GM12891 (cell line): ENCODE results near the gene STRIP2.

Experiments used
- POLR2A ChIP-seq: IDR thresholded peaks from 2 replicates; pipeline ENCODE4 v1.6.1; 2011; ENCODE audit warnings: low read depth, low read length, control low read depth
- POLR2AphosphoS5 ChIP-seq: IDR thresholded peaks from 2 replicates; pipeline ENCODE4 v1.6.1; 2011; ENCODE audit warnings: low read depth, low read length, control low read depth
- SPI1 ChIP-seq: IDR thresholded peaks from 2 replicates; pipeline ENCODE4 v1.6.1; 2011; ENCODE audit warnings: low read depth, low read length, control low read depth
- TAF1 ChIP-seq: IDR thresholded peaks from 2 replicates; pipeline ENCODE4 v1.6.1; 2011; ENCODE audit warnings: low read depth, low read length, control low read depth

- TF ChIP-seq POLR2AphosphoS5 = no peak
- TF ChIP-seq POLR2A = no peak
- no peak for TF ChIP-seq SPI1
- no peak for TF ChIP-seq TAF1
These were observed 33.9 kb downstream of the STRIP2 start for GRCh38 chr7:129468087-129468486.
